GM21528 (cell line): ENCODE measurements around the gene LEKR1.

Source experiments
- ATAC-seq: cut with Tn5 transposase; IDR thresholded peaks from one replicate; pipeline ENCODE4 v1.9.1; 2021; ENCODE audit warnings: mild to moderate bottlenecking, moderate library complexity; ENCODE audit not compliant: unreplicated experiment, low FRiP score

Gene LEKR1

DNA sequence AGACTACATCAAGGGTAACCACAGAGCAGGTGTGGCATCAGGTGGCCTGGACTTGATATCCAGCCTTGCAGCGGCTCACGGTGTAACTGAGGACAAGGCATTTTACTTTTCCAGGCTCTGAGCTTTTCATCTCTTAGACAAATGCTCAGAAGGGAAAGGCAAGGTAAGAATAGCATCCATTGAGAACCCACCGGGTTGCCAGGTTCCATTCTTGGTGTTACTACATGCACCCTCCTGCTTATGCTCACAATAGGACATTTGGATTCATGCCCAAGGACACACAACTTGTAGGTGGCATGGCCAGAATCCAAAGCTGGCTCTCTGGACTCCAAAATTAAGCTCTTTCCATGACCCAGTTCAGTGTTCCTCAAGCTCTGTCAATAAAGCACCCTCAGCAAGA lies 248.3 kb downstream of the LEKR1 start:
- no peak for ATAC-seq

DNA sequence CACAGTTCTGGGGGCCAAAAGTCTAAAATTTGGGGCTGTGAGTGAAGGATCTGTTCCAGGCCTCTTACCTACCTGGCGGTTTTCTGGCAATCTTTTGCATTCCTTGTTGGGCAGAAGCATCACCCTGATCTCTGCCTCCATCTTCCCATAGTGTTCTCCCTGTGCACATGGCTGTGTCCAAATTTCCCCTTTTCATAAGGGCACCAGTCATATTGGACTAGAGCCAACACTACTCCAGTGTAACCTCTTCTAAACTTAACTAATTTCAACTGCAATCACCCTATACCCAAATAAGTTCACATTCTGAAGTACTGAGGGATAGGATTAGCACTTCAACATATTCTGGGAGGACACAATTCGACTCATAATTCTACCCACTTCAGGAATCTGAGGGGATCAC lies 248.8 kb downstream of the LEKR1 start:
- ATAC-seq = no peak

DNA sequence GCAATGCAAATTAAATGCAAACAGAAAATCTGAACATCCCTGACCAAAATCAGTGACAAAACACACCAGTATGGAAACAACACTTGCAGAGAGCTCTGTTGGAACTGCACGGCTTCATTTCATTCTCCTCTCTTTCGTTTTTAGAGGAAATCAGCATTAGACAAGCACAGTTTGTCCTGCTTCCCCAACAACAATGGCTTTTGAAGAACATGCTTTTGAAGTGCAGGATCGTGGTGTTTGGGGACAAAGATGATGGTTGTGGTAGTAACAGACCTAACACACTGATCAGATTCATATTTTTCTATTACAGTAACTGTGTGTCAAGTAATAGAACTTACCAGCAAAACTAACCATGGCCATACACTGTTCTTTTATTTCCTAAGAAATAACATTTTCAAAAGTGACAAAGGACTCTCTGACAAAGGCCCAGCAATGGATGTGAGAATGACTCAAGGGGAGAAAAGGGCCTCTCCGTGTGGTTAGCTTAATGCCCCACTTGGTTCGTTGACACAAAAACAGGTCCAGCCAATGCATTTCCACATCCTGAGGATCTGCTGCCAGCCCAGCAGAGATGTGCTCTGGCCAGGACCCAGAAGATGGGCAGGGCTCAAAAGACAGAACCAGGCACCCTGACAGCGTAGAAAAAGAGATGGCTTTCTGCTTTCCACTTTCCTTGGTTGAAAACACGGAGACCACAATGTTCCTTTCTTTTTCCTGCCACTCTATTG lies 249.7 kb downstream of the LEKR1 start:
- no peak for ATAC-seq

DNA sequence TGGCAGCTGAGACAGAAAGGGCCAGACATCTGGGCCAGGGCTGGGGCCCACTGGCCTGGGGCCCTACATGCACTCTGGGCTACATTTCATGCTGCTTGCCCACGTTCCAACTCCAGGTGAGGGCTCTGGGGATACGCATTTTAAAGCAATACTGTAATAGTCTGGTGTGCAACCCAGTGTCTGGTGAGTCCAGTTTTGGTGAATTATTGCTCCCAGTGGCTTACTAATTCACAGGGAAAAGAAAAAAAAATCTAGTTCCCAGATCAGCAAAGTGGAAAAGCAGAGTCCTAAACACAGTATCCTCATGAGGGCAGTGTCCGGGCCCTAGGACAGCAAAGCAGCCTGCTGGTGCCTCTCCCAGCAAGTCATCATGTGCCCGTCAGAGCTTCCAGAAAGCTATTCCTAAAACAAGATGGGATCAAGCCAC lies 251.4 kb downstream of the LEKR1 start:
- no peak for ATAC-seq

DNA sequence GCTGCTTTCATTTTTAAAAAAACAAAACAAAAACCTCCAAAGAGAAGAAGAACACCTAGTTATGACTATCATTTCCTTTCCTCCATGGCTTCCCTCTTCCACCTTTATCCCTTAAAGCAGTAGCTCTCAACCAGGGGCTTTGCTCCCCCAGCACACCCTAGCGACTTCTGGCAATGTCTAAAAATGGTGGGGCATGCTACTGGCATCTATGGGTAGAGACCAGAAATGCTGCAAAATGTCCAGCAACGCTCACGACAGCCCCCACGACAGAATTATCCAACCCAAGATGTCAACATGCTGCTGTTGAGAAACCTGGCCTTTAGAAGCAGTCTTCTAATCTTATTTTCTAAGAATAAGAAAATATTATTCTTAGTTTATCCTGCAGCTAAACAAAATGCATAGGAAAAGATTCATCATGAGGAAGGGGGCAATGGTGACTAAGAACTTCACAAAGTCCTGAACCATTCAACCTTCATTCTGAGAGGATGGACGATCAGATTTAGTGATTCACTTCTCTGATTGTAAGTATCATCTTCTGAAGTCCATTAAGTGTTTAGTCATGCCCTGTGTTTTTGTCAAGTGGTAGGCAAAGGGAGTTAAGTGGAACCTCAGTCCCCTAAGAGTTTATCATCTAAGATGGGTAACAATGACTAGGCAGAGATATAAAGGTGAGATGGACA lies 252.1 kb downstream of the LEKR1 start:
- no peak for ATAC-seq

DNA sequence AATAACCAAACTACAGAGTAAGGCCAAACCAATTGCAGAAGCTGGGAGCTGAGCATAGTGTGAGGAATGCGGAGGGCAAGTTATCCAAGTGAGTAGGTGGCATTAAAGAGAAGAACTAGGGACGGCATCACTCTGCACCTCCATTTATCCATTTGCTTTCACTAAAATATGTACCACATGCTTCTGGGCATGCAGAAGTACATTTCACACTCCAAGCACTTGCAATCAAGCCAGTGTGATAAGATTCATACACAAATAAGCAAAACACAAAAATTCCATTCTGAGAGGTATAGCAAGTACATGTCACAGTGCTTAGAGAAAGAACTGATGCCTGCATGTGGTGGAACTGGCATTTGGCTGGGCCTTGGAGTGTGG lies 252.6 kb downstream of the LEKR1 start:
- ATAC-seq = no peak

DNA sequence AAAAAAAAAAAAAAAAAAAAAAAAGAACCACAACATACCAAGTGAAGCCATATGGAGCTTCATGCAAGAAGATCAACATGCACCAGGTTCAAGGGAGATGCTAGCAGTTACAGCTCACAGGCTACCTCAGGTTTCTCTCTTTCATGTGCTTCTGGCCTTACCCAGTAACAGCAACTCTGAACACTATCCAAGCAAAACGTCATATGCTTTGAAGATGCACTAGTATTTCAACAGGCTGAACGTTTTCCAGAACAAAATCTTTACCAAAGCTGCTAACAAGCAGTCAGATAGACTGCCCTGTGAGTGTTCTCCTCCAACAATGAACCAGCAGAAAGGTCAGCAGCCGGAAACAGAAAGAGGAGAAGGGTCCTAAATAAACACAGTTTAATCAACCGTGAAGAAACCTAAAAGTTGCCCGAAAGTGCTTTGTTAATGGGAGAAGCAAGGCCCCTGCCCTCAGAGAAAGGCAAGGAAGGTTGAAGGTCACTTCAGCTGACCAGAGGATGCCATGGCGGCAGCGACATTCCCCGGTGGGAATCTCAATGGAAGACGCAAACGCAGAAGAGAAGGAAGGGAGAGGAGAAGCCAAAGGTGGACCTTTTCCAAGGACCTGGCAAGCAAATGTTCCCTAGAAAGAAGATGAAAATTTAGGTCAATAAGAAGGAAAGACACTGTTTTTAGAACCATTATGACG lies 253.7 kb downstream of the LEKR1 start:
- no peak for ATAC-seq

DNA sequence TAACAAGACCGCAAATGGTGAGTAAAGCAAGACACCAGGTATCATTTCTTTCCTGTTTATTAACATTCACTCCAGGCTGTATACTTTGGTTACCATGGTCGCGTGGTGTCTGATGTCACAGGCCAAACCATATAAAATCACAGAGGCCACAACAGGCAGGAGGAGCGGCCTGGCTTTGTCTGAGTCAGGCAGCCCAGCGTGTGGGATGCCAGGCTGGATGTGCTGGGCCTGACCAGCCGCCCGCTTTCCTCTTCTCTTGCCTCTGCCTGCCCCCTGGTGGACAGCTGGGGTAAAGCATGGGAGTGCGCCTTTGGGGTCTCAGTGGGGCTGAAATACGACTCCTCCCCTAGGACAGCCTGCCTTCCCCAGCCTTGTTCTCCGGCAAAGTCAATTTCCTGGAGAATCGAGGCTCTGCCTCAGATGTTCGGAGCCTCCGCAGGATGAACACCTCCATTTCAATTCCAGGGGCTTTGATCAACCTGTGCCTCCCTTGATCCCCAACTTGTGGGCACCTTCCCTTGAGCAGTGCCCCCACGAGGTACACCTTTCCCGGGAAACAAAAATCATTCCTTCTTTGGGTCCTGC lies 255.6 kb downstream of the LEKR1 start:
- ATAC-seq = peak; percentile 77

DNA sequence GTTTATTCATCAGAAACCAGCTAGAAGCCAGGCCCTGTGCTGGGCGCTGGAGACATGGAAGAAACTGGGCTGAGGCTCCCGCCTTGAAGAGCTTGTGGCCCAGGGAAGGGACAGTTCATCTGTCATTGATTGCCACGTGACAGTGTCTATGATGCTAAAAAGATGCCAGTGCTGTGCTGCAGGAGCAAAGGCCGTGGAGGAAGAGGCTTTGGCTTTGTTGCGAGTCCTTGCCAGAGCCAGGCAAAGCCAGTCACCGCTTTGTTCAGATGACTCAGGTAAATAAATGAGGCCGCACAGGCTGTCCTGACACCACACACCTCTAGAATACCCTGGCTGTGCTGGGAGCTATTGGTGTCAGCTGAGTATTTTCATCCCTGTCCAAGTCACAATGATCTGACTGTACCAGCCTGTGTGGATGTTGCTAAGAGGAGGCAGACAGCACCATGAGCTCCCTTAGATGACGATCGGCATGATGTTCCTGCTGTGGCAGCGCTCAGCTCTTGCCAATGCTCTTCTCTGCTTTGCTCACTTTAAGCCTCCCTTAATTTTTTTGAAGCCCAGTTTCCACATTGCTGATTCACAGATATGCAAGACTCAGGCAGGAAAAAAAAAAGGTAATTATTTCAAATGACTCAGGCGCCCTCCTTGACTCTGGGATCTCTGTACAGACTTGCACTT lies 256.3 kb downstream of the LEKR1 start:
- no peak for ATAC-seq

DNA sequence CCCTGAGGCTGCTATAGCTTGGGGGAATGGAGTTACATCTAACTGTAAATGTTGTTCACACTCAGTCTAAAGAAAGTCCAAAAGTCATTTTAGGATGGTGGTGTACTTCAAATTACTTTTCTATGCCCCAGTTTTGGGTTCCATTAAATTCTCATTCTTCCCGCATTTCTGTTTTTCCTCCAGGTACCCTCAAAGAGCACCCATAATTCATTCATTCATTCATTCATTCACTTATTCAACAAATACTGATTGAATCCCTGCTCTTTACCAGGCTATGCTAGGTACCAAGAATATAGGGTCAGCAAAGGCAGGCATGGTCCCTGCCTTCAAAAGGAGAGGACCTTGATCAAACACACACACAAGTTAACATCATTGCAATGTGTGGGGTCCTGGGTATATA lies 257.7 kb downstream of the LEKR1 start:
- no peak for ATAC-seq

DNA sequence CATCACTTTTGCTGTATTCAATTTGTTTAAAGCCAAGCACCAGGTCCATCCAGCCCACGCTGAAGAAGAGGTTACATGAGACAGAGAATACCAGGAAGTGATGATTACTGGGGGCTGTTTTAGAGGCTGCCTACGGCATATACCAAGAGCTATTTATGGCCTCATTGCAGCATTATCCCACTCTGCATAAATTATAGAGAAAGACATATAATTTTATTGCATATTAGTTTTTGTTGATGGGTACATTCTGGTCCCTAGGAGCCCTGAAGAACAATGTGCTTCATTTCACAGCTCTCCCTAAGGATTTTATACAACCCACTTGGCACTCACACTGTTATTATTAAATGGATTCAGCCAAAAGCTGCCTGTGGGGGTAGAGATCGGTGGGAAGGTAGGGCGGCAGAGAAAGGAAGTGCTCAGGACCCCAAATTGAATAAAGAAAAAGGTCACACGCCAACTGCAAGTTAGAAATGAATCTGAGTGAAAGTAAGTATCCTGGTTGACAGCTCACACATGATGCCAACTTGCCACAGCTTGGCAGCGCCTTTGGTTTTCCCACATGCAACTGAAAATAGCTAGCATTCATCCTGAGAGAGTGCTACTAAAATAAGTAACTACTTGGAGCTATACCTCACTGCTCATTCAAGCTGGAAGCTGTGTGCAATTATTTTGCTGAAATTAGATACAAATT lies 260.1 kb downstream of the LEKR1 start:
- ATAC-seq = no peak

DNA sequence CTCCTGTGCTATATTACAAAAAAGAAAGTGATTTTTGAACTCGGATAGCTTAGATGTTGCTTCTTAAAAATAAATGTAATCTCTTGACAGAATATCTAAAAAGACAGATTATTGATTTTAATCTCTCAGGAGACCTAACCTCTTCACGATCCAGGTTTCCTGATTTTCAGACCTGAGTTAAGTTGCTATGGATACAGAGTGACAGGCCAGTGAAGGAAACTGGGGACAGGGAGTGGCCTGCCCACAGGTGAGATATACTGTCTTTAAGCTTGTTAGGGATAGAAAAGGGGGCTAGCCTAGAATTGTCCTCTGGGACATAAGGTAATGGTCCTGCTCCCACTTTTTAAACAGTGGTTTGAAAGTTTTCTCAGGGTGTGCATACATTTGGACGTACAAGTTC lies 260.6 kb downstream of the LEKR1 start:
- ATAC-seq = no peak

DNA sequence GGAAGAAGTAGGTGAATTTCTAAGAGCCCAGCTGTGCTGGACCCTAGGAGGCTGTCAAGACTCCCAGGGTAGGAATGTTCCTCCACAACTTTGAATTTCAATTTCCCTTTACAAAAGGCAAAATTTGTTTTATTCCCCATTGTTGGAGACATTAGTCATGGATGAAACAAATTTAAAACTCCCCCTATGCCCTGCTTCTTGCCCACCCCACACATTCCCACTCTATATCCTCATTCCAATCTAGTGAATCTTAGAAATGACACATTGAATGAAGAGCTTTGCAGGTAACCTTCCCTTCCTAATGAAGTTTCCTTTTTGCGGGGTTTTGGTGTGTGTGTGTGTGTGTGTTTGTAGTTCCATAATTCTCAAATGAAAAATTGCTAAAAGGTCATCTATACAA lies 261.2 kb downstream of the LEKR1 start:
- ATAC-seq = no peak

DNA sequence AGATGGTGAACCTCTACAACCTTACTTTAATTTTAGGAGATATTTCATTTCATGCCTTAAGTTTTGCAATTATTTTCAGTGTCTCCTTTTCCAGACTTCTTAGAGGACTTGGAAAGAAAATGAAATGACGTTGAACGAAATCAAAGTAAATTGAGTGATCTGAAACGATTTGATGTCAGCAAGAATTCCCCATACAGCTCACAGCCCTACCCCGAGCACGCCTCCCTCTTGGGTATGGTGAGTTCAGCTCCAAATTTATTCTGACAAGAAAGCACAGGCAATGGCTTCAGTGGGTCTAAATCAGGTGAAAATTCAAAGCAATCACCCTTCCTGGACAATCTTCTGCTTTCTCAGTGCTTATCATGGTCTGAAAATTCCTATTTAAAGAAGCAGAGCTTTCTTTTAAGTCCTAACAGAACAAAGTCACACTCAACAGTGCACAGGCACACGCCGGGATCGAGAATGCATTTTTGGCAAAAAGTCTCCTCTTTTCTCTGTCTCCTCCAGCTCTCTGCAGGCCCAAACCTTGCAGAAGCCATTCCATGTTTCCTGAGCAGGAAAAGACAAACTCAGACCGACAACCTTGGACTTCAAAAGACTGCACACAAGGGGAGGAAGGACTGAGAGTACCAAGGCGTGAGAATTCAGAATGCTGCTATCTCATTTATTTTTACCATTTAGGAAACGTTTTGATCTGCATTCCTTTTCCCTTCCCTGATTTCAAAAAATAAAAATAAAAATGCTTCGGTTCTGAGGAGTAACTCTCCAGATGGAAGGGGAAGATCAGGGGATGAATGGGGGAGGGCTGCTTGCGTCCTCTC lies 261.8 kb downstream of the LEKR1 start:
- no peak for ATAC-seq

DNA sequence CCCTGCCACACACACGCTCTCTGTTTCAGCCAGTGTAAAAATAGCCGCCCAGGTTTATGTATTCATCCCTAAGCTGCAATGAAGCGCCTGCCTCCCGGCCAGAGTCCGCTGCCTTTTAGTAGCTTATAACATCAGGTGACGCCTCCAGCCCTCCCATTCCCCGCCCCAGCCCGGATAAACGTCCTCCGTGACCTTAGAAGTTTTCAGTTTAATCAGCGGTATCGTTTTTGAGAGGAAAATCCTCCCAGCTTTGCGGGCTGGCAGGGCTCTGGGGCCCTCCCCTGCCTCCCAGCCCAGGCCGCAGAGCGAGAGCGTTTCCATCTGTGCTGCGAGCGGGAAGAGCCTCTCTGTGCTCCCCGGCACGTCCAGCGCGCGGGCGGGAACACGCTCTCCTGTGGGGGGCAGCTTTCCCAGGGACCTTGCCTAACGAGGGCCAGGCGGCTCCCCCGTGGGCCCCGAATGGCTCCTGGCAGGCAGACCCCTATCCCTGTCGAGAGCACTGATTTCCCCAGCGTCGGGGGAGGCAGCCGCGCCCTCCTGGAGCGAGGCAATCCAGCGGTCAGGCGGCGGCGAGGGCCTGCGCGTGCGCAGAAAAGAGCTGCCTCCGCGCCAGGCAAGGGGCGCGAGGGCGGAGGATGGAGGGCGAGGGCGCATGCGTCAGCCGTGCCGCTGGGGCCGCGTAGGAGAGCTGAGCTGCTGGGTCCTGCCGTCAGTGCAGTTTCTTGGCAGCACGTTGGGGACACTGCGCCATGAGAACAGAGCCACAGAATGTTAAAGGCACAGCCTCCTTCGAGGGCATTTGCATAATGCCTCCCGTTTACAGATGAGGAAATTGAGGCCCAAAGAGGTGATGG lies 262.7 kb downstream of the LEKR1 start:
- ATAC-seq = peak; percentile 81

DNA sequence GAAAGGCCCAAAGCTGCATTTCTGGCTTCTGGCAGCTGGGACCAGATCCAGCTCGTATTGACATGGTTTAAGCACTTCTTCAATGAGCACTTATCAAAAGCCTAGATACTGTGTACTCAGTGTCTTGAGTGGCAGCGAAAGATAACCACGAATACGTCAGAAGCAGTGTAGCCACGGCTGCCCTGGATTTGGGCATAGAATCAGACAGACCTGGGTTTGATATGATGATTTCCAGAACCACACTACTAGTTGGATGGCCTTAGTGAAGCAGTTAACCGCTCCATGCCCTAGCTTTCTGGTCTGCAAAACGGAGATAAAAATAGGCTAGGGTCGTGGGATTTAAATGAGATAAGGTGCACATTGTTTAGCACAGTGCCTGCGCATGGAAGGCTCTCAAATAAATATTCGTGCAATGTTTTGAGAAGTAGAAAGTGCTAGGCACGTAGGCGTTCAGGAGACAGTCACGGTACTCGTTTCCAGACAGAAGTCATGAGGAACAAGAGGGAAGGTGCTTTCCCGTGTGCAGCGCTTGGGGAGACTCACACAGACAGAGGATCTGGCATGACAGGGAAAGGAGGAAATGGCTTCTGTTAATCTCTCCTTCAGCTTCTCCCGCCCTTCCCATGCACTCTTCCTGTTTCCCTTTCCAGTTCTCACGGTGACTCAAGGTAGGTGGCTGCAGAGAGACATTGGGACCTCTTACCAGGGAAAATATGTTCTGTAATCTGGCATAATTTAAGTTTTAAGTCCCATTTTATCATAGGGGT lies 263.5 kb downstream of the LEKR1 start:
- peak; percentile 24 for ATAC-seq

DNA sequence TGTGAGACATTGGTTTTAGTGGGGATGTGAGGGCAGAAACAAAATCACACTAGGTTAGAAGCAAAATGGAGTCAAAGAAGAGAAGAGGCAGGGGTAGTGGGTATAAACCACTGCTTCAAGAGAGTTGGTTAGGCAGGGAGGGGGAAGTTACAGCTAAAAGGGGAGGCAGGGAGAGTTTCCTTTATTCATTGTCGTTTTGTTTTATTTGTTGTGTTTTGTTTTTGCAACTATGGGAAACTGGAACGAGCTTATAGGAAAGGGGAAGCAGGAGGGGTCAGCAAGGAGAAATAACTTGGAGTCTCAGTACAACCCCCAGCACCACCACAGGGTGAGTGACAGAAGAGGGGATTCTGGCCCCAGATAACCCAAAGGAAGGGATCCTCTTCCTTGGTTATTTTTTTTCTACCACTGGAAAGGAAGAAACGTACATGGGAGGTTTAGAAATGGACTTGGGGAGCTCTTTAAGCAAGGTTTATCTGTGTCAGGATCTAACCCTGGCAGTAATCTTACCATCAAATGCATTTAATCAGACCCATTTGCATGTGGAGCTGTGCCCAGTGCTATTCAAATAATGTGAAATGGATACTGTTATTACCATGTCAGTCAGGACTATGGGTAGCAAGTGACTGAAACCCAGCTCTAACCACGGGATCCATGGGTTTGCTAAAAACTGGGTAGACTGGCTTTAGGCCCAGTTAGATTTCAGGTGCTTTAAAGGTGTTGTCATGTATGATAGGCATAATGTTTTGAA lies 265.1 kb downstream of the LEKR1 start:
- no peak for ATAC-seq
